ENCODE results near the gene SF3B2.

SF3B2 gene, protein sequence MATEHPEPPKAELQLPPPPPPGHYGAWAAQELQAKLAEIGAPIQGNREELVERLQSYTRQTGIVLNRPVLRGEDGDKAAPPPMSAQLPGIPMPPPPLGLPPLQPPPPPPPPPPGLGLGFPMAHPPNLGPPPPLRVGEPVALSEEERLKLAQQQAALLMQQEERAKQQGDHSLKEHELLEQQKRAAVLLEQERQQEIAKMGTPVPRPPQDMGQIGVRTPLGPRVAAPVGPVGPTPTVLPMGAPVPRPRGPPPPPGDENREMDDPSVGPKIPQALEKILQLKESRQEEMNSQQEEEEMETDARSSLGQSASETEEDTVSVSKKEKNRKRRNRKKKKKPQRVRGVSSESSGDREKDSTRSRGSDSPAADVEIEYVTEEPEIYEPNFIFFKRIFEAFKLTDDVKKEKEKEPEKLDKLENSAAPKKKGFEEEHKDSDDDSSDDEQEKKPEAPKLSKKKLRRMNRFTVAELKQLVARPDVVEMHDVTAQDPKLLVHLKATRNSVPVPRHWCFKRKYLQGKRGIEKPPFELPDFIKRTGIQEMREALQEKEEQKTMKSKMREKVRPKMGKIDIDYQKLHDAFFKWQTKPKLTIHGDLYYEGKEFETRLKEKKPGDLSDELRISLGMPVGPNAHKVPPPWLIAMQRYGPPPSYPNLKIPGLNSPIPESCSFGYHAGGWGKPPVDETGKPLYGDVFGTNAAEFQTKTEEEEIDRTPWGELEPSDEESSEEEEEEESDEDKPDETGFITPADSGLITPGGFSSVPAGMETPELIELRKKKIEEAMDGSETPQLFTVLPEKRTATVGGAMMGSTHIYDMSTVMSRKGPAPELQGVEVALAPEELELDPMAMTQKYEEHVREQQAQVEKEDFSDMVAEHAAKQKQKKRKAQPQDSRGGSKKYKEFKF

DNA sequence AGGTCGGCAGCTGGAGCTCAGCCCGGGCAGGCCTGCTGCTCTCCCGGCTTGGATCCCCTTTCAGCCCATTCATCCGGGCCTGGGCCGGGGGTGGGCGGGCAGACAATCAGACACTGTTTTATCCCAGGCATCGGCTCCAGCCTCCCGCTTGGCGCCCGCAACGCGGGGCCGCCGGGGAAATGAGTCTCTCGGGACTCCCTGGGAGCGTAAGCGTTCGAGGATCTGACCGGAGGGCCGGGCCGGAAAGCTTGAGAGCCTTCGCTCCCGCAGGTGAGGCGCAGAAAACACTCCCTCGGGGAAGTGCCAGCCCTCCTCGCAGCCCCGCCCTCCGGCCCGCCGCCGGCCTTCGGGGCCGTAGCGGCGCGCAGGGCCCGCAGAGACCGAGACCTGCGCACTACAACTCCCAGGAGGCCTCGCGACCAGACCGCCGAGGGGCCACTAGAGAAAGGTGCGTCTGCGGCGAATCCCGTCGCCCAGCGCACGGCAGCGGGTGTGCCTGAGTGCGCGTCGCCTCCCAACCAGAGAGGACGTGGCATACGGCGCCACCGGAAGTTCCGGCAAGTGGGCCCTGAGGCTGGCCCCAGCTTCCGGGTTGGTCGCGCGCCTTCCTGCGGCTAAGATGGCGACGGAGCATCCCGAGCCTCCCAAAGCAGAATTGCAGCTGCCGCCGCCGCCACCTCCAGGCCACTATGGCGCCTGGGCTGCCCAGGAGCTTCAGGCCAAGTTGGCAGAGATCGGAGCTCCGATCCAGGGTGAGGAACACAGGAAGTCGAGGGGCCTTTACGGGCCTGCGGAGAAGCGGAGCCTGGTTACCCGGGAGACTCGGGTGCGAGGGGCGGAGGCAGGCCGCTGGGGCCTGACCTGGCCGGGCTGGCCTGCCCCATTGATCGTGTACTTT lies at the start of gene SF3B2:
SF3B2 (plus strand) TSS at position 599 of the 898 bp plus-strand sequence; CDS start at position 620, 21 bp downstream.
- DNase-seq (ENCODE audit: low read depth) = peak; percentile 100
- peak within 1 kb of the TSS; percentile 100 for H3K4me3 ChIP-seq (ENCODE audit: low read depth, low read length)
- TF ChIP-seq MYC (IDR thresholded peaks at IDR 0.05; ENCODE audit: low read depth, low read length) (peak; percentile 50), POLR2A (IDR thresholded peaks at IDR 0.05; ENCODE audit: extremely low read depth, insufficient read length) (peak; percentile 77)
- TF ChIP-seq, protein P1, sequence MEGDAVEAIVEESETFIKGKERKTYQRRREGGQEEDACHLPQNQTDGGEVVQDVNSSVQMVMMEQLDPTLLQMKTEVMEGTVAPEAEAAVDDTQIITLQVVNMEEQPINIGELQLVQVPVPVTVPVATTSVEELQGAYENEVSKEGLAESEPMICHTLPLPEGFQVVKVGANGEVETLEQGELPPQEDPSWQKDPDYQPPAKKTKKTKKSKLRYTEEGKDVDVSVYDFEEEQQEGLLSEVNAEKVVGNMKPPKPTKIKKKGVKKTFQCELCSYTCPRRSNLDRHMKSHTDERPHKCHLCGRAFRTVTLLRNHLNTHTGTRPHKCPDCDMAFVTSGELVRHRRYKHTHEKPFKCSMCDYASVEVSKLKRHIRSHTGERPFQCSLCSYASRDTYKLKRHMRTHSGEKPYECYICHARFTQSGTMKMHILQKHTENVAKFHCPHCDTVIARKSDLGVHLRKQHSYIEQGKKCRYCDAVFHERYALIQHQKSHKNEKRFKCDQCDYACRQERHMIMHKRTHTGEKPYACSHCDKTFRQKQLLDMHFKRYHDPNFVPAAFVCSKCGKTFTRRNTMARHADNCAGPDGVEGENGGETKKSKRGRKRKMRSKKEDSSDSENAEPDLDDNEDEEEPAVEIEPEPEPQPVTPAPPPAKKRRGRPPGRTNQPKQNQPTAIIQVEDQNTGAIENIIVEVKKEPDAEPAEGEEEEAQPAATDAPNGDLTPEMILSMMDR (IDR thresholded peaks at IDR 0.05; ENCODE audit: low read depth, low read length) = no peak
- TF ChIP-seq, protein P2, sequence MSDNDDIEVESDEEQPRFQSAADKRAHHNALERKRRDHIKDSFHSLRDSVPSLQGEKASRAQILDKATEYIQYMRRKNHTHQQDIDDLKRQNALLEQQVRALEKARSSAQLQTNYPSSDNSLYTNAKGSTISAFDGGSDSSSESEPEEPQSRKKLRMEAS (IDR thresholded peaks at IDR 0.05; ENCODE audit: low read depth, low read length) = peak; percentile 67

DNA sequence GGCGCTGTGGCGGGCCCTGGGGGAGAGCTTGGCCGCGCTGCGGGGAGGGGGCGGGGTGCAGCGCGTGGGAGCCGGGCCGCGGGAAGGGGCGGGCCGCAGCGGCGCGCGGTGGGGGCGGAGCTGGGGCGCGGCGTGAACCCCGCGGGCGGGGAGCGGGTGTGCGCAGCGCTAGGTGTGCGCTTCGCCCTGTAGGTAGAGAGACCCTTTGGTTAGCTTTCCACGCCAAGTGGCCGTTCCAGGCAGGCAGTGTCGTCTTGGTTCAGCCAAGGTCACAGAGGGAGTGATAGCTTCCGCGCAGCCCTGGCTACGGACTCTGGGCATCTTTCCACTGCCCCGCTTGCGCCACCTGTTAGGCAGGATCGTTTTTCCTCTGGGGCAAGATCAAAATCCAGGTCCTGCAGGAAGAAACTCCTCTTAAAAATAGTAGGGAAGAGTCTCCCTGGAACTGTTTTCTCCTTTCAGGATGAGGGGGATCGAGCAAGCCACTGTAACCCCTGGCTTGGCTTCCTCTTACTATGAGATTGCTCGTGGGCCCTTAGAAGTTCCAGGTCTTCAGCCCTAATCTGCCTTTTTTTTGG lies 49.4 kb upstream of the SF3B2 start:
- TF ChIP-seq, protein P2 (IDR thresholded peaks at IDR 0.05; ENCODE audit: low read depth, low read length) = no peak
- TF ChIP-seq, protein P1 (IDR thresholded peaks at IDR 0.05; ENCODE audit: low read depth, low read length) = no peak
- TF ChIP-seq MYC (IDR thresholded peaks at IDR 0.05; ENCODE audit: low read depth, low read length) (no peak), POLR2A (IDR thresholded peaks at IDR 0.05; ENCODE audit: extremely low read depth, insufficient read length) (no peak)
- DNase-seq (ENCODE audit: low read depth) = no peak
- H3K4me3 ChIP-seq (ENCODE audit: low read depth, low read length) = peak overlapping the region; percentile 93

DNA sequence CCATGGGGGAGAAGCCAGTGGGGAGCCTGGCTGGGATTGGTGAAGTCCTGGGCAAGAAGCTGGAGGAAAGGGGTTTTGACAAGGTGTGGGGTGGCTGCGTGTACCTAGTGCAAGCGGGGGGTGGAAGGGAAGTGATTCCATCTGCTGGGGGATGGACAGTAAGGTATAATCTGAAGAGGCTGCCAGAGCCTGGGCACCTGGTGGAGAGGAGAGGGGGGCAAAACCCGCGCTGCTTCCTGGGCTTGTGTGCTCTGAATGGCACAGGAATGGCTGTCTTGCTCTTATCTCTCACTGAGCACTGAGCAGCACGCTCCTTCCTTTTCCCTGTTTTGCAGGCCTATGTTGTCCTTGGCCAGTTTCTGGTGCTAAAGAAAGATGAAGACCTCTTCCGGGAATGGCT lies 48.9 kb upstream of the SF3B2 start:
- DNase-seq (ENCODE audit: low read depth) = no peak
- TF ChIP-seq, protein P1 (IDR thresholded peaks at IDR 0.05; ENCODE audit: low read depth, low read length) = no peak
- TF ChIP-seq, protein P2 (IDR thresholded peaks at IDR 0.05; ENCODE audit: low read depth, low read length) = no peak
- TF ChIP-seq MYC (IDR thresholded peaks at IDR 0.05; ENCODE audit: low read depth, low read length) = no peak
- TF ChIP-seq POLR2A (IDR thresholded peaks at IDR 0.05; ENCODE audit: extremely low read depth, insufficient read length) = no peak
- peak overlapping the region; percentile 93 for H3K4me3 ChIP-seq (ENCODE audit: low read depth, low read length)

DNA sequence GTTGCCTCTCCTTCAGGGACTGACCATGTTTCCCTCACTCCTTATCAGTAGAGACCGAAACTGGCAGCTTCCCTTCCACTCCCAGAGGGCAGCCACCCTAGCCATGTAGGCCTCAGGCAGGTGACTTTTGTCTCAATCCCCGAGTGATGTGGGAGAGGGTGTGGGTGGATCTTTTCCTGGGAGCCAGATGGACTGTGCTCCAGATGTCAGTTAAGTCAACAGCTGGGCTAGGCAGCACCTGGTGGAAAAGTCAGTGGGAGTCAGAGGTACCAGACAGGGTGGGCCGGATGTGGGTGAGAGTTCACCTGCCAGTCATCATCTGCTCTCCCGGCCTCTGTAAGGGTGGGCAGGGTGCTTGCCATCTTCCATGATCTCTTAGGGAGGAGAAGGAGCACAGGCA lies 48.0 kb upstream of the SF3B2 start:
- no peak for DNase-seq (ENCODE audit: low read depth)
- H3K4me3 ChIP-seq (ENCODE audit: low read depth, low read length) = no peak overlapping the region
- TF ChIP-seq, protein P2 (IDR thresholded peaks at IDR 0.05; ENCODE audit: low read depth, low read length) = no peak
- TF ChIP-seq POLR2A (IDR thresholded peaks at IDR 0.05; ENCODE audit: extremely low read depth, insufficient read length) (no peak), MYC (IDR thresholded peaks at IDR 0.05; ENCODE audit: low read depth, low read length) (no peak)
- TF ChIP-seq, protein P1 (IDR thresholded peaks at IDR 0.05; ENCODE audit: low read depth, low read length) = no peak

Data from NB4 (cell line).